H7 (cell line): ENCODE data around the gene PCED1B. TPM values are rescaled to one million over a fixed set of nuclear protein-coding genes. Genes with fewer than 3 reads are reported as not detected.
"Not testable (repeated sequence)": the region's sequence is repeated elsewhere in the genome, so short reads cannot be mapped to it uniquely, and the experiment has no call there.

Source experiments
- DNase-seq: peaks from one replicate; pipeline ENCODE4 v3.0.0; 2012
- H3K27me3 ChIP-seq: 2 replicates; pipeline ENCODE4 v1.6.0; 2011; ENCODE audit warnings: mild to moderate bottlenecking, low read length; ENCODE audit not compliant: control insufficient read depth, insufficient read depth
- H3K36me3 ChIP-seq: replicated peaks from 2 replicates; pipeline ENCODE4 v1.5.1; 2011; ENCODE audit warnings: low read length; ENCODE audit not compliant: control insufficient read depth, insufficient read depth
- H3K4me3 ChIP-seq: 2 replicates; pipeline ENCODE4 v1.5.1; 2011; ENCODE audit warnings: low read depth, mild to moderate bottlenecking, control low read depth, low read length, moderate library complexity; ENCODE audit not compliant: insufficient read depth
- total RNA-seq: library from RNA; depleted of rRNA; stranded (reverse); fragments of >200 nt; shearing (Covaris generic); gene quantifications from 2 replicates; pipeline ENCODE4 v1.2.3, GENCODE V29; 2014

The PCED1B gene
- total RNA-seq, 1 experiment from 2014 or later, result 5.8 TPM

GRCh38 chr12:47267571-47267970 lies 188.2 kb downstream of the PCED1B start:
- Histone ChIP-seq H3K36me3 (no peaks in the 10 kb centered on the region), H3K4me3 (no peak overlapping the region), H3K27me3 (no peaks in the 10 kb centered on the region)
- DNase-seq, result no peak

- DNase-seq, result no peak
- H3K27me3 ChIP-seq, result no peaks in the 10 kb centered on the region
- H3K4me3 ChIP-seq, result no peak overlapping the region
- H3K36me3 ChIP-seq, result no peaks in the 10 kb centered on the region
Observed at GRCh38 chr12:47268501-47269454, 189.4 kb downstream of the PCED1B start.

- H3K4me3 ChIP-seq, result no peak overlapping the region
- DNase-seq, result no peak
- H3K27me3 ChIP-seq, result no peaks in the 10 kb centered on the region
- H3K36me3 ChIP-seq, result no peaks in the 10 kb centered on the region
Observed at GRCh38 chr12:47269916-47270315, 190.5 kb downstream of the PCED1B start.

- Histone ChIP-seq H3K36me3 (no peaks in the 10 kb centered on the region), H3K4me3 (no peak overlapping the region), H3K27me3 (no peaks in the 10 kb centered on the region)
- DNase-seq, result no peak
Observed at GRCh38 chr12:47270782-47271664, 191.6 kb downstream of the PCED1B start.

- DNase-seq, result no peak
- Histone ChIP-seq H3K27me3 (no peaks in the 10 kb centered on the region), H3K4me3 (no peak overlapping the region), H3K36me3 (no peaks in the 10 kb centered on the region)
Observed at GRCh38 chr12:47271800-47272239, 192.4 kb downstream of the PCED1B start.

GRCh38 chr12:47272412-47273190 lies 193.2 kb downstream of the PCED1B start:
- no peaks in the 10 kb centered on the region for H3K27me3 ChIP-seq
- no peak overlapping the region for H3K4me3 ChIP-seq
- no peak for DNase-seq
- no peaks in the 10 kb centered on the region for H3K36me3 ChIP-seq

GRCh38 chr12:47273191-47273626 lies 193.8 kb downstream of the PCED1B start:
- Histone ChIP-seq H3K4me3 (no peak overlapping the region), H3K36me3 (no peaks in the 10 kb centered on the region), H3K27me3 (no peaks in the 10 kb centered on the region)
- DNase-seq, result no peak

GRCh38 chr12:47274760-47275159 lies 195.3 kb downstream of the PCED1B start:
- Histone ChIP-seq H3K27me3 (no peaks in the 10 kb centered on the region), H3K4me3 (no peak overlapping the region), H3K36me3 (no peaks in the 10 kb centered on the region)
- DNase-seq, result no peak

- DNase-seq, result no peak
- Histone ChIP-seq H3K36me3 (no peaks in the 10 kb centered on the region; the same call in 1 of the 2 replicates), H3K4me3 (no peak overlapping the region), H3K27me3 (no peaks in the 10 kb centered on the region)
Observed at GRCh38 chr12:47276253-47276620, 196.8 kb downstream of the PCED1B start.

- DNase-seq, result no peak
- Histone ChIP-seq H3K36me3 (no peaks in the 10 kb centered on the region; the same call in 1 of the 2 replicates), H3K4me3 (no peak overlapping the region), H3K27me3 (no peaks in the 10 kb centered on the region)
Observed at GRCh38 chr12:47276621-47277309, 197.3 kb downstream of the PCED1B start.

- Histone ChIP-seq H3K27me3 (no peaks in the 10 kb centered on the region), H3K4me3 (no peak overlapping the region), H3K36me3 (no peaks in the 10 kb centered on the region; the same call in 1 of the 2 replicates)
- no peak for DNase-seq
Observed at GRCh38 chr12:47277972-47278448, 198.6 kb downstream of the PCED1B start.

GRCh38 chr12:47279758-47280157 lies 200.3 kb downstream of the PCED1B start:
- H3K27me3 ChIP-seq, DNase-seq, H3K36me3 ChIP-seq, H3K4me3 ChIP-seq: not testable (repeated sequence)

- no peak overlapping the region for H3K4me3 ChIP-seq
- no peak for DNase-seq
- no peaks in the 10 kb centered on the region; the same call in 1 of the 2 replicates for H3K36me3 ChIP-seq
- H3K27me3 ChIP-seq, result no peaks in the 10 kb centered on the region
Observed at GRCh38 chr12:47280543-47281300, 201.3 kb downstream of the PCED1B start.
